Neural crest cell (in vitro differentiated cells): ENCODE data around the gene SLC16A2. TPM values are rescaled to one million over a fixed set of nuclear protein-coding genes. Genes with fewer than 3 reads are reported as not detected.
"Not testable (repeated sequence)": the region's sequence is repeated elsewhere in the genome, so short reads cannot be mapped to it uniquely, and the experiment has no call there.

Source experiments
- DNase-seq: peaks from one replicate; pipeline ENCODE4 v3.0.0; 2021; ENCODE audit warnings: low read depth, mixed read lengths, low spot score
- H3K27ac Mint-ChIP-seq: one replicate; pipeline ENCODE4 v1.8.0; 2021; ENCODE audit warnings: mild to moderate bottlenecking, mixed read lengths; ENCODE audit not compliant: unreplicated experiment
- H3K27me3 Mint-ChIP-seq: 2 replicates; pipeline ENCODE4 v1.8.0; 2021; ENCODE audit warnings: low read depth, mild to moderate bottlenecking, mixed read lengths
- H3K36me3 Mint-ChIP-seq: 2 replicates; pipeline ENCODE4 v1.8.0; 2021; ENCODE audit warnings: low read depth, mild to moderate bottlenecking, mixed read lengths
- H3K4me1 Mint-ChIP-seq: 2 replicates; pipeline ENCODE4 v1.8.0; 2021; ENCODE audit warnings: mixed read lengths
- H3K4me3 Mint-ChIP-seq: one replicate; pipeline ENCODE4 v1.8.0; 2021; ENCODE audit warnings: mild to moderate bottlenecking, mixed read lengths
- H3K9me3 Mint-ChIP-seq: 2 replicates; pipeline ENCODE4 v1.8.0; 2021; ENCODE audit warnings: mixed read lengths
- total RNA-seq: library from RNA; stranded (reverse); gene quantifications from 2 replicates; pipeline ENCODE4 v1.2.1, GENCODE V29; 2021
- TF ChIP-seq, protein P1 (sequence below): fragments of 200-600 bp; sonication (generic); conservative IDR thresholded peaks from 2 replicates; pipeline ENCODE4 v1.5.0; 2021; ENCODE audit warnings: antibody characterized with exemption, mild to moderate bottlenecking

SLC16A2 gene
- total RNA-seq, 1 donor from 2014 or later, result 19.8 TPM

DNA sequence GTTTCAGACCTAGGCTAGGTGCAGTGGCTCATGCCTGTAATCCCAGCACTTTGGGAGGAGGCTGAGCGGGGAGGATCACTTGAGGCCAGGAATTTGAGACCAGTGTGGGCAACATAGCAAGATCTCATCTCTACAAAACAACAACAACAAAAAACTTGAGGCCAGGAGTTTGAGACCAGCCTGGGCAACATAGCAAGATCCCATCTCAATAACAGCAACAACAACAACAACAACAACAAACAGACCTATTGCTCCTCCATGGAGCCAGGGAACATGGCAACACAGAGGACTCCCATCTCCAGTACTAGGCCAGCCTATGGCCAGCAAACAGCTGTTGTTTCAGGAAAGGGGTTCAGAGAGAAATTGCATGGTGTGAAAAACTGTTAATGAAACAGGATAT lies 43.4 kb downstream of the SLC16A2 start:
- no peaks in the 10 kb centered on the region for H3K27me3 Mint-ChIP-seq
- H3K36me3 Mint-ChIP-seq, result peaks cover 7% of the 10 kb centered on the region
- TF ChIP-seq, protein P1, sequence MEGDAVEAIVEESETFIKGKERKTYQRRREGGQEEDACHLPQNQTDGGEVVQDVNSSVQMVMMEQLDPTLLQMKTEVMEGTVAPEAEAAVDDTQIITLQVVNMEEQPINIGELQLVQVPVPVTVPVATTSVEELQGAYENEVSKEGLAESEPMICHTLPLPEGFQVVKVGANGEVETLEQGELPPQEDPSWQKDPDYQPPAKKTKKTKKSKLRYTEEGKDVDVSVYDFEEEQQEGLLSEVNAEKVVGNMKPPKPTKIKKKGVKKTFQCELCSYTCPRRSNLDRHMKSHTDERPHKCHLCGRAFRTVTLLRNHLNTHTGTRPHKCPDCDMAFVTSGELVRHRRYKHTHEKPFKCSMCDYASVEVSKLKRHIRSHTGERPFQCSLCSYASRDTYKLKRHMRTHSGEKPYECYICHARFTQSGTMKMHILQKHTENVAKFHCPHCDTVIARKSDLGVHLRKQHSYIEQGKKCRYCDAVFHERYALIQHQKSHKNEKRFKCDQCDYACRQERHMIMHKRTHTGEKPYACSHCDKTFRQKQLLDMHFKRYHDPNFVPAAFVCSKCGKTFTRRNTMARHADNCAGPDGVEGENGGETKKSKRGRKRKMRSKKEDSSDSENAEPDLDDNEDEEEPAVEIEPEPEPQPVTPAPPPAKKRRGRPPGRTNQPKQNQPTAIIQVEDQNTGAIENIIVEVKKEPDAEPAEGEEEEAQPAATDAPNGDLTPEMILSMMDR, result no peak
- H3K4me1 Mint-ChIP-seq, result no peaks in the 10 kb centered on the region
- no peak overlapping the region for H3K27ac Mint-ChIP-seq
- no peak for DNase-seq
- H3K9me3 Mint-ChIP-seq, result peaks cover 7% of the 10 kb centered on the region
- no peak overlapping the region for H3K4me3 Mint-ChIP-seq

DNA sequence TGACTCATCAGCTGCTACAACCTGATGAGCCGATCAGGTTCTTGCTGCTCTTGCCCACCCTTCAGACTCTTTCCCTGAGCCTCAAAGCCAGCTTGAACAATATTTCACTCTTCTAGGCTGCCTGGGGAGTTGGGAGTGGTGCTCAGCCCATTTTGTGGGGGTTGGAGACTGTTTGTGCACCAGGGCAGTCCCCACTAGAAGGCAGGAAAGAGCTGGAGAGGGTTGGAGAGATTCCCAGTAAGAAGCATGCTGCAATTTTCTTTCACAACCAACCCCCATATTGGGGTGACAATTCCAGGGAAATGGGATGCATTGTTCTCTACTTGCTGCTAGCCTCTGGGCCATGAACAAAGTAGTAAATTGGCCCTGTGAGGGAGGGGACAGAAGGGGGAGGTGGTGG lies 44.1 kb downstream of the SLC16A2 start:
- TF ChIP-seq, protein P1, result no peak
- Mint-ChIP-seq H3K36me3 (peaks cover 9% of the 10 kb centered on the region), H3K9me3 (peaks cover 10% of the 10 kb centered on the region), H3K27ac (no peak overlapping the region), H3K27me3 (no peaks in the 10 kb centered on the region), H3K4me1 (no peaks in the 10 kb centered on the region), H3K4me3 (no peak overlapping the region)
- DNase-seq, result no peak

DNA sequence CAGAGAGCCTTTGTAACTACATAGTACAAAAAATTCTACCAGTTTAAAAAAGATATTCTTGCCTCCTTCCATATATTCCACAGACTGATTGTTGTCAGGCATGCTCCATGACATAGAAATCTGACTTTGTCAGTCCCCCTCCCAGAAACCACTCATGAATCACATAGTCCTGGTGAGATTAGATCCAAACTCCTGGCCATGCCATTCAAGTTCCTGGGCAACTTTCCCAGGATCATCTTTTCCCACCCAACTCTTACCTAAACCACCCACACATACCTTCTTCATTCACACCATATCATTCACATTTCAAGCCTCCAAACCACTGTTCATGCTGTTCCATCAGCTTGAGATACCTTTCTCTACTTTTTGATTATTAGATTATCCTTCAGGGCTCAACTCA lies 46.4 kb downstream of the SLC16A2 start:
- H3K27ac Mint-ChIP-seq, result no peak overlapping the region
- peaks cover 9% of the 10 kb centered on the region for H3K36me3 Mint-ChIP-seq
- TF ChIP-seq, protein P1, result no peak
- no peaks in the 10 kb centered on the region for H3K27me3 Mint-ChIP-seq
- no peaks in the 10 kb centered on the region for H3K4me1 Mint-ChIP-seq
- no peak overlapping the region for H3K4me3 Mint-ChIP-seq
- H3K9me3 Mint-ChIP-seq, result peaks cover 13% of the 10 kb centered on the region
- no peak for DNase-seq

DNA sequence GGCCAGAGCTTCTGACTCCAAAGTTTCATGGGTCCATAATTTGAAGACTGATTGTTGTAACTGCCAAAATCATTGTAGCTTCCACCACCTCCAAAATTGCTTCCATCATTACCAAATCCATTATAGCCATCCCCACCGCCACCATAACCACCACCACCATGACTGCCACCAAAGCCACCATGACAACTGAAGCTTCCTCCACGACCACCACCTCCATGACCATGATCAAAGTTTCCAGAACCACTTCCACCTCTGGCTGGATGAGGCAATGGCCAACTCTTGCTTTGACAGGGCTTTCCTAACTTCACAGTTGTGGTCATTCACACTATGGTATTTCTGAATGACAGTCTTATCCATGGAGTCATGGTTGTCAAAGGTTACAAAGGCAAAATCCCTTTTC lies 51.8 kb downstream of the SLC16A2 start:
- DNase-seq, result not testable (repeated sequence)

DNA sequence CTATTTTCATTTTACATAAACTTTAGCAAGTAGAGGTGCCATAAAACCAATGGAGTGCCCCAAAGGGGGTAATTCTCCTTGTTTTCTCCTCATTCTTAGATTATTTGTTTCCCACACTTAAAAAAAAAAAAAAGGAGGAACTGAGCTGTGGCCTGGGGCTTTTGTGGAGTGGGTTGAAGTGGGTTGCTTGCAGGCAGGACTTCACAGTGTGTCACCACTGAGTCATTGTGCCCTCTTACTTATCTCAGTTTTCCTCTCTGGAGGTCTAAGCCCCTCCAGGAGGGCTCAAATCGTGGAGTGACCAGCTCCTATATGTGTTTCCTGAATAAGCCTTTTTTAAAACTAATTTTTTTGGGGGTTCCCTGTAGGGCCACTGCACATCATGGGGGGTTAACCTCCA lies 69.0 kb downstream of the SLC16A2 start:
- H3K9me3 Mint-ChIP-seq, result no peaks in the 10 kb centered on the region
- no peak for DNase-seq
- H3K4me1 Mint-ChIP-seq, result peaks cover 17% of the 10 kb centered on the region
- no peaks in the 10 kb centered on the region for H3K27me3 Mint-ChIP-seq
- no peak overlapping the region for H3K27ac Mint-ChIP-seq
- TF ChIP-seq, protein P1, result no peak
- no peak overlapping the region for H3K4me3 Mint-ChIP-seq
- peaks cover 3% of the 10 kb centered on the region for H3K36me3 Mint-ChIP-seq

More for the DNA sequence above, 51.8 kb downstream of the SLC16A2 start:
- H3K27ac Mint-ChIP-seq, H3K4me3 Mint-ChIP-seq, H3K36me3 Mint-ChIP-seq, H3K27me3 Mint-ChIP-seq, H3K4me1 Mint-ChIP-seq: not testable (repeated sequence)
- H3K9me3 Mint-ChIP-seq, result peaks cover 20% of the 10 kb centered on the region

DNA sequence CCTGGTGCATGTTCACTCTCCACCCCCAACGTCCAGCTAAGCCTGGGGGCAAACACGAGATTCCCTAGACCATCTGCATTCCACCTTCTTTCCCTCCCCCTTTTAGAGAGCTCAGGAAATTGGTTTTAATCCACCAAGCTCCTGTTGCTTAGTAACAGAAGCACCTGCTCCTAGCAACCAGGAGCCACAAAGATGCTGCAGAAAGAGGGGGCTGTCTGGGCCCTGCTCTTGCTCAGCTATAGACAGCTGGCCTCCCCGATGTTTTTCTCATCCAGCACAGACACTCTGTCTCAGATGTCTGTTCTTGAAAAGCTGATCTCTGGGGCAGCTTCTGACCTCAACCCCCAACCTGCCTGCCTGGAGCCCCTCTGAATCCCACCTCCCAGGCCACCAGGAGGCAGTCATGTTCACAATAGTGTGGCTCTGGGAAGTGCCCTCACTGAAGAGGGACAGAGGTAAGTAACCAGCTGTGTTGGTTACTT lies 71.5 kb downstream of the SLC16A2 start:
- TF ChIP-seq, protein P1, result peak; percentile 43
- Mint-ChIP-seq H3K36me3 (no peaks in the 10 kb centered on the region), H3K27ac (no peak overlapping the region), H3K9me3 (no peaks in the 10 kb centered on the region), H3K4me1 (peaks cover 17% of the 10 kb centered on the region), H3K4me3 (peak overlapping the region; percentile 14), H3K27me3 (no peaks in the 10 kb centered on the region)
- peak; percentile 9 for DNase-seq
